Adrenal gland (tissue), 12 donors: ENCODE data around the gene ARHGAP26. TPM values are rescaled to one million over a fixed set of nuclear protein-coding genes. Genes with fewer than 3 reads are reported as not detected.
A peak's percentile ranks its signal among the peaks of the same experiment; 100 is the strongest.

Experiments
- DNase-seq, 7 donors: peaks; one replicate each; pipeline ENCODE4 v3.0.0-alpha.2; 2019 to 2020
- H3K27ac ChIP-seq, 5 donors: fragments of 200-600 bp; sonication (generic) in 4 of 5; 1 replicate in 3 of 5; 2 replicates in 2 of 5; pipeline versions ENCODE4 v1.5.1 to v1.8.0; 2016 to 2020; ENCODE audit warnings: mild to moderate bottlenecking in 1 of 5
- H3K27me3 ChIP-seq: fragments of 200-600 bp; 2 replicates; pipeline ENCODE4 v1.8.0; 2021
- H3K36me3 ChIP-seq, 2 donors: fragments of 200-600 bp; replicated peaks in 1 of 2; 1 replicate in 1 of 2; 2 replicates in 1 of 2; pipeline versions ENCODE4 v1.5.1 to v1.8.0; 2018 to 2022
- H3K4me1 ChIP-seq, 2 donors: fragments of 200-600 bp; replicated peaks in 1 of 2; 1 replicate in 1 of 2; 2 replicates in 1 of 2; pipeline versions ENCODE4 v1.5.1 to v1.8.0; 2018 to 2021
- H3K4me3 ChIP-seq, 4 donors: fragments of 200-600 bp; sonication (generic) in 3 of 4; one replicate each; pipeline ENCODE4 v1.5.1; 2016 to 2018
- H3K9me3 ChIP-seq, 3 donors: fragments of 200-600 bp; sonication (generic) in 1 of 3; replicated peaks in 1 of 3; 1 replicate in 2 of 3; 2 replicates in 1 of 3; pipeline versions ENCODE4 v1.5.1 to v1.8.0; 2016 to 2021
- CTCF ChIP-seq, 6 experiments: fragments of 450-650 bp in 4 of 6; fragments of 200-600 bp in 2 of 6; sonication (generic) in 1 of 6; IDR thresholded peaks; 1 replicate in 5 of 6; 2 replicates in 1 of 6; pipeline versions ENCODE4 v1.5.1 to v1.8.0; 2016 to 2021; ENCODE audit warnings: antibody characterized with exemption in 6 of 6, mild to moderate bottlenecking in 2 of 6, moderate library complexity in 1 of 6
- POLR2A ChIP-seq, 2 donors: fragments of 450-650 bp; IDR thresholded peaks; one replicate each; pipeline ENCODE4 v1.6.1; 2017; ENCODE audit warnings: antibody characterized with exemption in 2 of 2, mild to moderate bottlenecking in 2 of 2, moderate library complexity in 1 of 2
- WGBS, 4 donors: extraction: QIAGEN DNeasy Blood & Tissue Kit in 2 of 4; methylation state at CpG; one replicate each; pipeline versions ENCODE4 v1.1.5 to v1.1.7; 2013 to 2017; 5-methylcytosine and 5-hydroxymethylcytosine counted together
- intact Hi-C, 2 donors: fragments of 100-400 bp; cut with DNase I; formaldehyde crosslinking; loops; one replicate each; pipeline versions ENCODE4 v1.14.1 to v1.15.0; 2022 to 2023
- polyA plus RNA-seq, 3 donors: library from polyadenylated mRNA; stranded (reverse); fragments of 200-250 nt in 2 of 3; fragments of 350-450 nt in 1 of 3; fragmentation: Illumina TruSeq in 1 of 3; extraction: RNeasy Lipid Tissue Mini Kit (QIAGEN cat#74804) in 1 of 3; gene quantifications; one replicate each; pipeline ENCODE4 v1.2.3, GENCODE V29; 2013 to 2014
- total RNA-seq, 9 donors: library from RNA; depleted of rRNA in 4 of 9; stranded (reverse); fragments of >200 nt in 4 of 9; fragments of 120-200 nt in 1 of 9; fragmentation: NEBNext Ultra II Directional in 1 of 9; extraction: Animal tissue kit (Norgen Biotek cat#: 25700) in 1 of 9; gene quantifications; one replicate each; pipeline versions ENCODE4 v1.1.0 to v1.2.4, GENCODE V29; 2013 to 2023
- donor health status: healthy with polysubstance abuse.
- donor health status: Bipolar disorder and iron deficiency.
- donor health status: DM: yes; HTN: yes; CAD: no.
- donor health status: DM: no; HTN: no; CAD: no.
- donor health status: DM: no; HTN: no; CAD: no.
- donor health status: DM: yes; HTN: yes; CAD: no.

ARHGAP26 gene
- total and polyA plus RNA-seq, 12 donors = 3.0 to 21.7 (median 10.8) TPM

GRCh38 chr5:142883438-142883837 is 113.3 kb downstream of the ARHGAP26 start:
- TF ChIP-seq CTCF (IDR thresholded peaks at IDR 0.05) (no peak), POLR2A (IDR thresholded peaks at IDR 0.05) (no peak)
- intact Hi-C loops = no loop called here

GRCh38 chr5:142884029-142884428 is 113.9 kb downstream of the ARHGAP26 start:
- Histone ChIP-seq H3K4me1 (peaks cover 0 to 27% of the 10 kb centered on the region in 2 donors), H3K36me3 (no peaks in the 10 kb centered on the region), H3K27me3 (no peaks in the 10 kb centered on the region), H3K9me3 (no peaks in the 10 kb centered on the region), H3K4me3 (no peak overlapping the region), H3K27ac (no peak overlapping the region)
- 48 to 65% (median 62%) methylated on average over 3 of the region's 3 CpGs for WGBS, 4 donors
- TF ChIP-seq CTCF (IDR thresholded peaks at IDR 0.05) = no peak
- TF ChIP-seq POLR2A (IDR thresholded peaks at IDR 0.05) = no peak
- DNase-seq = no peak
- intact Hi-C loops = no loop called here

More at GRCh38 chr5:142883438-142883837, 113.3 kb downstream of the ARHGAP26 start:
- Histone ChIP-seq H3K4me1 (peaks cover 0 to 27% of the 10 kb centered on the region in 2 donors), H3K36me3 (no peaks in the 10 kb centered on the region), H3K9me3 (no peaks in the 10 kb centered on the region), H3K27ac (peak overlapping the region in 2 of 5 donors; percentile 15 to 50), H3K4me3 (no peak overlapping the region), H3K27me3 (no peaks in the 10 kb centered on the region)
- no peak for DNase-seq
- WGBS, 4 donors = 82 to 97% (median 94%) methylated on average over 4 of the region's 4 CpGs

- TF ChIP-seq POLR2A (IDR thresholded peaks at IDR 0.05) = no peak
- TF ChIP-seq CTCF (IDR thresholded peaks at IDR 0.05) = no peak
- intact Hi-C loops = no loop called here
- peaks cover 0 to 20% of the 10 kb centered on the region in 2 donors for H3K4me1 ChIP-seq
- H3K36me3 ChIP-seq = no peaks in the 10 kb centered on the region
- no peaks in the 10 kb centered on the region for H3K27me3 ChIP-seq
- WGBS, 4 donors = 68 to 77% (median 76%) methylated on average over 2 of the region's 2 CpGs
- no peak overlapping the region for H3K4me3 ChIP-seq
- H3K27ac ChIP-seq = no peak overlapping the region
- H3K9me3 ChIP-seq = no peaks in the 10 kb centered on the region
- no peak for DNase-seq
Observed at GRCh38 chr5:142886211-142886610, 116.0 kb downstream of the ARHGAP26 start.

- Histone ChIP-seq H3K4me1 (peaks cover 0 to 17% of the 10 kb centered on the region in 2 donors), H3K36me3 (no peaks in the 10 kb centered on the region), H3K4me3 (no peak overlapping the region), H3K27me3 (no peaks in the 10 kb centered on the region), H3K27ac (no peak overlapping the region), H3K9me3 (no peaks in the 10 kb centered on the region)
- no peak for TF ChIP-seq CTCF (IDR thresholded peaks at IDR 0.05)
- peak in 1 of 7 donors; percentile 31 for DNase-seq
- intact Hi-C loops = no loop called here
- WGBS, 4 donors = 62 to 82% (median 69%) methylated on average over 2 of the region's 2 CpGs
Observed at GRCh38 chr5:142886956-142887355, 116.8 kb downstream of the ARHGAP26 start.
